Measurements from ENCODE around the gene CCDC14.
"Not testable (repeated sequence)": the region's sequence is repeated elsewhere in the genome, so short reads cannot be mapped to it uniquely, and the experiment has no call there.

The CCDC14 gene

DNA sequence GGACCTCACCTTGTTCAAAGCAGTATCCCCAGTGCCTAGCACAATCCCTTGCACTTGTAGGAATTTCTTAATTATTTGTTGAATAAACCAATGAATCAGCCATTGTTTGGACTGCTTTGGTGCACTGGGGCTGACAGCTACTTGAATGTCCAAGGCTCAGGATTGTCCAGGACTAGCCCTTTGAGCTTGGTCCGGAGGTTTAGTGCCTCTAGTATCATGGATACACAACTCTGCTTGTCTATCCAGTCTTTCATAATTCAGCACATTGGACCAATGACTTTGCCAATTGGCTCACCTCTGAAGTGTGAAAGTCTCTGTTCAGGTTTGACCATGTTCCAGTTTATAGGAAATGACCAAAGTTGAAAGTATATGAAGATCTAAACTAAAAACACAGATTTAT lies 3.8 kb upstream of the CCDC14 start:
- not testable (repeated sequence) for DNase-seq (ENCODE audit: low spot score)

DNA sequence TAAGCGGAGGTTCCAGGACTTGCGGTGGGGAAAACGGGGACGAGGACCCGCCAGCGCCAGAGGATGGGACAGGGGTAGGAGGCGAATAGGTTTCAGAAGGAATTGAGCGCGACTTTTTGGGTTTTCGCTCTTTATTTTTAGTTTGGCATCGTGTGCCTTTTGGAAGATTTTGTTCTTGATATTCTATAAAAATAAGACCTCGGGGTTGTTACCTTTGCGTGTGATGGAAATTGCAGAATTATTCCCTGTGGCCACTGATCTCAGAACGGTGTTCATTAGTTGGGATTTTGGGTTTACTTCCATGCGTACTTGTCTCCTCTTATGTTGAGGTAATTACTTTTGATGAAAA lies 453 bp upstream of the CCDC14 start:
- DNase-seq (ENCODE audit: low spot score): no peak

DNA sequence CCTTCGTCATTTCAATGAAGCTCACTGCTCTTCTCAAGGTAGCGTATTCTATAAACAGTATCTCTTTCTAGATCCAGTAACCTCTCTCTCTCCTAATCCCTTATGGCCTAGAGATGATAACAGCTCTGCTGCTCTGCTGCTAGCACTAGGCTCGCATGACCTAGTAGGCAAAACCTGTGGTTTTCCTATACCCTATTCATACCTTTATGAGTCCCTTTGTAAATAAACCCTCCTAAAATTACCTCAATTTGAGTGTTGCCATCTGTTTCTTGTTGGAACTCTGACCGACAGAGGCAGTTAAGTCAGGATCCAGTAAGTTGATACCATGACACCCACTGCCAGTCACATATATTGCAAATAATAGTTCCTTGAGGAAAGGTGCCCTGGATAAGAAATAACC lies 7.3 kb downstream of the CCDC14 start:
- DNase-seq (ENCODE audit: low spot score): no peak

DNA sequence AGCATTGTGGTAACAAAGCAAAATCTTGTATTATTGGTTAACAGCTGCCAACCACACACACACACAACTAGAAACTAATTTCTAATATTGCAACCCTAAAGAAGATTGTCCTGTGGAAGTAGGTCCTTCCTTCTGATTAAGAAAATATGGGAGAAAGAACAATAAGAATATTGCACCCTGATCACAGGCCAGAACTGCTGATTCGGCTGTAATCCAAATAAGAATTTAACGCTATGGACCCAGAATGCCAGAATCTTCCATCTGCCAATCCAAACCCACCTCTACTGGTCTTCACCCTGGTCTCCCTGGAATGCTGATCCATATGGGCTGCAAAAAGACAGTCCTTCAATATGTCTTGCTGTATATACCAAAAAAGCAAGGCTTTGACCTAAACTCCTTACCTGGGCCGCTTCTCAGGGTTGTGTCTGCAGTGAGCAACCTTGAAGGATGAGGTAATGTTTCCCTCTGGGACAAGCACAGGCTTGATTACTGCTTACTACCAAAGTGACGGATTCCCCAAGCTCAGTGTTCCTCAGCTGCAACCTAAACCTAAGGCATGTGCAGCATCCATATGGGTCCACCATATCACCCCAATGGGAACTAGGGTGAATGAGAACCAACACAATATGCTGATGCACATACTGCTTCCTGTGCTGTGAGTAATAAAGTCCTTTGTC lies 8.0 kb downstream of the CCDC14 start:
- no peak for DNase-seq (ENCODE audit: low spot score)

DNA sequence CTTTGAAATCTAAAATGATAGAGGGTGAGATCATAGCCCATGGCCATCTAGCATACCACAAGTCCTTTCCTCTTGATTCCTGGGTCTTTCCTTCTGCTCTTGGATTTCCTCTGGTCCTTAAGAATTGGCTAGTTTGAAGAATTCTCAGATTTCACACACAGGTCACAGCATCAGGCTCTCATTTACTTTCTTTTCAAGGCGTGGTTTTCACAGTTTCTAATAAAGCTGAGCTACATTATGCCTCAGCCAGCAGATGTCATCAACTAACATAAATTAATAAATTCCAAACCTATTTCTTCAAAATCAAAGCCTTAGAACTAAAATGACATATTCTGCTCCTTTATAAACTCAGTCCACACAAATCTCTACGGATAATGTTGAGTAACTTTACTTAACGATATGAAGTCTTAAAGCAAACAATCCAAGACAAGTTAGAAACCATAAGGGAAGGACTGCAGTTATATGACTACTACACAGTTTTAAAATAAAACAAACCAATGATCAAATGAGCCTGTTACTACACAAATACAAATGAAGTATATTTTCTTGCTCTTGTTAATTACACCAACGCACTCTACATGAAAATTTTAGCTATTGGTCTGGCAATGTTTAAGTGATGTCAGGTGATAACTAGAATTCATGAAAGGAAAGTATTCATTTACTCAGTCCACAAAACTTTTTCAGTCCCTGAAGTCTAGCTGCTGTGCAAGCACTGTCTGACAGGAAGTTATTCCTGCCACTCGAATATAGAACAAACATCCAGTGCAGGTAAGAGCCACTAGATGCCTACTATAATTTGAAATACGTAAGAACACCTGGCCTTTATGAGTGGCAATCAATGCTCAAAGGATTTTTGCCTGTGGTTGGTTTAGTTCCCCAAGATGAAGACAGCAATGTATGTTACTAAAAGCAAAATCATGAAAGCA lies 9.2 kb downstream of the CCDC14 start:
- DNase-seq (ENCODE audit: low spot score): no peak

DNA sequence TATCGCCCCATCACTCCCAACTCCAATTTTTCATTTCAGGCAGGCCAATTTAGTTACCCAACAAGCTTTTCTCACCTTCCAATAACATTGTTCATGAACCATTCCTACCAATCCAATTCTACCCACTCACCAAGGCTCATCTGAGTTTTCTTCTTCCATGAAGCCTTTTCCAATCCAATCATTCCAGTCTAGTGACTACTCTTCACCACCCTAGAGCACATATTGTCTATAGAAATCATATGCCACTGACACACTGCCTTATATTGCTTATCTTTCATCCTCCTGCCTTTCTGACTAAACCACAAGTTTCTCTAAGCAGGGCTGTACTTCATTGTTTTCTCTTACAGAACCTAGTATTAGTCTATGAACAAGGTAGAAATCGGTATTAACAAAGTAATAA lies 11.4 kb downstream of the CCDC14 start:
- no peak for DNase-seq (ENCODE audit: low spot score)

DNA sequence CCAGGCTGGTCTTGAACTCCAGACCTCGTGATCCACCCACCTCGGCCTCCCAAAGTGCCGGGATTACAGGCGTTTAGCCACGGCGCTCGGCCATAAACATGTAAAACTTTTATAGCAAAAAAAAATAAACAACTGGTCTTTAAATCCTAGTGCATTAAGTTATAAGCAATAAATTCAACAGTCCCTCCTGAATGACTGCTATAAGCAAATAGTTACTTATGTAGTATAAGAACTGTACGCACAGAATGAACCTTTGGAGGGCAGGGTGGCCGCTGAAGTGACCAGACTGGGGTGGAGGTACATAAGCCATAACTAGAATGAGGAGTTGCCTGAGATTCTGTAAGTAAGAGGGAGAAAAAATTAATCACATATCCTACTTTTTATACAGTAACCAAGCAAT lies 12.6 kb downstream of the CCDC14 start:
- DNase-seq (ENCODE audit: low spot score): no peak

DNA sequence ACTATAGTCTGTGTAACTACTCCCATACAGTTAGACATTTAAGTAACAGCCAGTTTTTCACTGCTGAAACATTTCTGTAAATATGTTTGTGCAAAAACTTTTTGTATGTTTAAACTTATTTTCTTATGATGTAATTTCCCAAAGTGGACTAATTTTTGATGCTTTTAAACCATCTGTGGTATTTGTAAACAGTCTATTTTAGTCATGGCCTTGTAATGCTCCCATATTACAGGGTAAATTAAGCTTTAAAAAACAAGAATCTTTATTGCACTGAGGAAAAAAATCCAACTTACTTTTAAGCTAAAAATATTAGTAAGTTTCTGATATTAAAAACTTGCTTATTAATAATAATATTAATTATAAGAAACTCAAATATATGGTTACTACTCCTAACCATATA lies 13.5 kb downstream of the CCDC14 start:
- no peak for DNase-seq (ENCODE audit: low spot score)

DNA sequence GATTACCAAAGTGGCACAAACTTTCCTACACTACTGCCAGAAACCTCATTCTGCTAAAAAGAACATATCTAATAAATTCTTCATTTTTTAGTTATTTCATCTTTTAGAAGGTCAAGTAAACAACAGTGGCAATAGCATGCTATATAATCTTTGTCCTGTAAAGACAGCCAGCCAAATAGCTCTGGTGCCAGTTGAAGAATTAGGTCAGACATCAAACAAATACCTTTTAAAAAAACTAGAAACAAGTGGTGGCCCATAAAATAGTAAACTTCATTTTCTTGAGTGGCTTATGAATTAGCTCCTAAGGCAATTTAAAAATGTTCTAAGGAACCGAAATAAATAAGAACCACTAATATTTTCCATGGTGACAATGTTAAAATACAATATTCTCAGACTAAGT lies 19.5 kb downstream of the CCDC14 start:
- DNase-seq (ENCODE audit: low spot score): no peak

- DNase-seq (ENCODE audit: low spot score): no peak
Measured at GRCh38 chr3:123941121-123941520, 19.9 kb downstream of the CCDC14 start.

DNA sequence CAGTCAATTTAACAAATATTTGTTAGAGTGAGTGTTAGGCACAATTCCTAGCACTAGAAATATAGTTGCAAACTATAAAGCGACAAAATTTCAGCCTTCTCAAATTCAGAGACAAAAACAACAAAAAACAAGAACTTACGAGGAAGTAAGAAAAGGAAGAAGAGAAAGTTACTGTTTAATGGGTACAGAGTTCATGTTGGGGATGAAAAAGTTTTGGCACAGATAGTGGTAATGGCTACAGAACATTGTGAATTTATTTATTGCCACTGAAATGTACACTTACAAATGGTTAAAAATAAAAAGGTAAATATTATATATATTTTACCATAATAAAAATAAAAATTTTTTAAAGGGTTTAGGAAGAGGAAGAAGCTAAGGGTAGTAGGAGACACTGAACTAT lies 21.3 kb downstream of the CCDC14 start:
- DNase-seq (ENCODE audit: low spot score): no peak

- no peak for DNase-seq (ENCODE audit: low spot score)
Measured at GRCh38 chr3:123936400-123936799, 24.6 kb downstream of the CCDC14 start.

- DNase-seq (ENCODE audit: low spot score): no peak
Measured at GRCh38 chr3:123935830-123936229, 25.2 kb downstream of the CCDC14 start.

DNA sequence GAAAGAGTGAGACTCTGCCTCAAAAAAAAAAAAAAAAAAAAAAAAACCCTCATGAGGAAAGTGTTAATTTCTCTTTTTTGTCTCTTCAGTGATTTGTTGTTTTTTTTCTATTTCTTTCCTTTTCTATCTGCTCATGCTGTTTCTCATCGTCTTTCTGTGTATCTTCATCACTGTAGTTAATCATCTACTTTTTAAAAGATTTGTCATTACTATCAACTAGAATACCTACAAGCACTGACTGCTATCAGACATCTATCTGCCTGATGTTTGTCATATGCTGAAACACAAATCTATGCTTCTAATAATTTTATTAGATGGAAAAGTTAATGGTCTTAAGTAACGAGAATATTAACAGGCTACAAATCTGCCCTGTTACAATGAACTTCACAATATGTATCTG lies 26.8 kb downstream of the CCDC14 start:
- DNase-seq (ENCODE audit: low spot score): no peak

- no peak for DNase-seq (ENCODE audit: low spot score)
Measured at GRCh38 chr3:123930445-123930844, 30.6 kb downstream of the CCDC14 start.

GRCh38 chr3:123929325-123929724 lies 31.7 kb downstream of the CCDC14 start:
- no peak for DNase-seq (ENCODE audit: low spot score)

GRCh38 chr3:123926396-123926795 lies 34.6 kb downstream of the CCDC14 start:
- no peak for DNase-seq (ENCODE audit: low spot score)

DNA sequence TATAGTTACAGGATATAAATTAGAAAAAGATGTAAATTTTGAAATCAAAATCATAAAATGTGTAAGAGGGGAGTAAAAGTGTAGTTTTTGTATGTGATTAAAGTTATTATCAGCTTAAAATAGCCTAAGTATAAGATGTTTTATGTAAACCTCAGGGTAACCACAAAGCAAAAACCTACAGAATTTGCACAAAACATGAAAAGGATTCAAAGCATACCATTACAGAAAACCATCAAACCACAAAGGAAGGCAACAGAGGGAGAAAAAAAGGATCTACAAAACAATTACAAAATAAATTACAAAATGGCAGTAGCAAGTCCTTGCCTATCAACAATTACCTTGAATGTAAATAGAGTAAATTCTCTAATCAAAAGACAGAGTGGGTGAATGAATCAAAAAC lies 40.2 kb downstream of the CCDC14 start:
- DNase-seq (ENCODE audit: low spot score): no peak

- no peak for DNase-seq (ENCODE audit: low spot score)
Measured at GRCh38 chr3:123920383-123920782, 40.6 kb downstream of the CCDC14 start.

- no peak for DNase-seq (ENCODE audit: low spot score)
Measured at GRCh38 chr3:123919353-123919752, 41.7 kb downstream of the CCDC14 start.

GRCh38 chr3:123914829-123915228 lies 46.2 kb downstream of the CCDC14 start:
- no peak for DNase-seq (ENCODE audit: low spot score)

DNA sequence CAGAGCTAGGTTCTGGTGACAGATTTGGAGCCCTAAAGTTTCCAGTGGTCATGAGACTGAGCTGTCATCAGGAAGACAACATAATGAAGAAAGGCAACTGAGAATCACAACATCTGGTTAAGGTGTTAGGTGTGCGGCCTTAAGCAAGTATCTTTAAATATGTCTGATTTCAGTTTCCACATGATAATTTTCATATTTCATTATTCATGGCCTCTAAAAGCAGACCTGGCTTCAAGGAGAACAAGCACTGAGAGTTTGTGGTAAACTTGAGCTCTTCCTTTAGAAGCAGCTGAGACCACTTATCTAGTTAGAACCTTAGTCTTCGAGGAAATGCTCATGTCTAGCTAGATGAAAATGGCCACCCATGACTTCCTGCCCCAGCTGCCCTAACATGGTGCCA lies 51.2 kb downstream of the CCDC14 start:
- no peak for DNase-seq (ENCODE audit: low spot score)

GRCh38 chr3:123907720-123908119 lies 53.3 kb downstream of the CCDC14 start:
- no peak for DNase-seq (ENCODE audit: low spot score)

Measured in kidney capillary endothelial cell (primary cell).